GM13977 (cell line): ENCODE results near the gene ZNF440.
"Not testable (repeated sequence)": the region's sequence is repeated elsewhere in the genome, so short reads cannot be mapped to it uniquely, and the experiment has no call there.

ENCODE experiments used
- DNase-seq: peaks from one replicate; pipeline ENCODE4 v3.0.0; 2012; ENCODE audit warnings: low spot score
- in situ Hi-C: fragments of 300-500 bp; cut with MboI; formaldehyde crosslinking; loops from one replicate; pipeline ENCODE4 v1.12.0; 2022; ENCODE audit warnings: low sequenced_read_pairs, low pct_unique_long_range_greater_than_20kb, mixed read lengths, inconsistent platforms; ENCODE audit not compliant: unreplicated experiment
- TF ChIP-seq, protein P1 (sequence below): IDR thresholded peaks from 2 replicates; pipeline ENCODE4 v1.5.1; 2012; ENCODE audit warnings: mild to moderate bottlenecking, control low read depth; ENCODE audit not compliant: insufficient read depth; ENCODE audit errors: extremely low read depth, missing control alignments

Gene ZNF440

DNA sequence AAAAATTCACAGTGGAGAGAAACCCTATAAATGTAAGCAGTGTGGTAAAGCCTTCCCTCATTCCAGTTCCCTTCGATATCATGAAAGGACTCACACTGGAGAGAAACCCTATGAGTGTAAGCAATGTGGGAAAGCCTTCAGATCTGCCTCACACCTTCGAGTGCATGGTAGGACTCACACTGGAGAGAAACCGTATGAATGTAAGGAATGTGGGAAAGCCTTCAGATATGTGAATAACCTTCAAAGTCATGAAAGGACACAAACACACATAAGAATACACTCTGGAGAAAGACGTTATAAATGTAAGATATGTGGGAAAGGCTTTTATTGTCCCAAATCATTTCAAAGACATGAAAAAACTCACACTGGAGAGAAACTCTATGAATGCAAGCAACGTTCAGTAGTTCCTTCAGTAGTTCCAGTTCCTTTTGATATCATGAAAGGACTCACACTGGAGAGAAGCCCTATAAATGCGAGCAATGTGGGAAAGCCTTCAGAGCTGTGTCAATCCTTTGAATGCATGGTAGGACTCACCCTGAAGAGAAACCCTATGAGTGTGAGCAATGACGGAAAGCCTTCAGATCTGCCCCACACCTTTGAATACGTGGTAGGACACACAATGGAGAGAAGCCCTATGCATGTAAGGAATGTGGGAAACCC is 18.3 kb downstream of the ZNF440 start:
- TF ChIP-seq, protein P1, sequence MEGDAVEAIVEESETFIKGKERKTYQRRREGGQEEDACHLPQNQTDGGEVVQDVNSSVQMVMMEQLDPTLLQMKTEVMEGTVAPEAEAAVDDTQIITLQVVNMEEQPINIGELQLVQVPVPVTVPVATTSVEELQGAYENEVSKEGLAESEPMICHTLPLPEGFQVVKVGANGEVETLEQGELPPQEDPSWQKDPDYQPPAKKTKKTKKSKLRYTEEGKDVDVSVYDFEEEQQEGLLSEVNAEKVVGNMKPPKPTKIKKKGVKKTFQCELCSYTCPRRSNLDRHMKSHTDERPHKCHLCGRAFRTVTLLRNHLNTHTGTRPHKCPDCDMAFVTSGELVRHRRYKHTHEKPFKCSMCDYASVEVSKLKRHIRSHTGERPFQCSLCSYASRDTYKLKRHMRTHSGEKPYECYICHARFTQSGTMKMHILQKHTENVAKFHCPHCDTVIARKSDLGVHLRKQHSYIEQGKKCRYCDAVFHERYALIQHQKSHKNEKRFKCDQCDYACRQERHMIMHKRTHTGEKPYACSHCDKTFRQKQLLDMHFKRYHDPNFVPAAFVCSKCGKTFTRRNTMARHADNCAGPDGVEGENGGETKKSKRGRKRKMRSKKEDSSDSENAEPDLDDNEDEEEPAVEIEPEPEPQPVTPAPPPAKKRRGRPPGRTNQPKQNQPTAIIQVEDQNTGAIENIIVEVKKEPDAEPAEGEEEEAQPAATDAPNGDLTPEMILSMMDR, result no peak
- DNase-seq, result no peak
- in situ Hi-C loops, result no loop called here

DNA sequence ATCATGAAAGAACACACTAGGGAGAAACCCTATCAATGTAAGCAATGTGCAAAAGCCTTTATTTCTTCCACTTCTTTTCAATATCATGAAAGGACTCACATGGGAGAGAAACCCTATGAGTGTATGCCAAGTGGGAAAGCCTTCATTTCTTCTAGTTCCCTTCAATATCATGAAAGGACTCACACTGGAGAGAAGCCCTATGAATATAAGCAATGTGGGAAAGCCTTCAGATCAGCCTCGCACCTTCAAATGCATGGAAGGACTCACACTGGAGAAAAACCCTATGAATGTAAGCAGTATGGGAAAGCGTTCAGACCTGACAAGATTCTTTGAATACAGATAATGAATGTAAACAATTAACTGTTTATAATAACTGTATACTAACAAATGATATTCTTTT is 19.5 kb downstream of the ZNF440 start:
- TF ChIP-seq, protein P1, result no peak
- in situ Hi-C loops, result no loop called here
- DNase-seq, result no peak

DNA sequence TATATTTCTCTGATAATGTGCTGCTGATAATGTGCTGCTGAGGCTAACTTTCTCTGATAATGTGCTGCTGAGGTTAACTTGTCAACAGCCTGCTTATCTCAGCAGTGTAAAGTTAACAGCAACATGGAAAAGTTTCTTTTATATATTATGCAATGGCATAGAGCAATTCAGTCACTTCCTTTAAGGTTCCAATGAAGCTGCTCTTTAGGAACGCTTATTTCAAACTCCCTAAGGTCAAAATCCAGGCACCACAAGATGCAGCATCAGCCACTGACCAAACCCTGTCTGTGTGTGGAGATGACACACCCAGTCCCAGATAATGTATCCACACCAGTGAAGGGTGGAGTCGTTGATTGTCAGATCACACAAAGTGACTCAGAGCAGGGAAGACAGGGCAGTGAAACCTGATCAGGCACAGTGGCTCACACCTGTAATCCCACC is 21.6 kb downstream of the ZNF440 start:
- in situ Hi-C loops, result not testable (repeated sequence)

DNA sequence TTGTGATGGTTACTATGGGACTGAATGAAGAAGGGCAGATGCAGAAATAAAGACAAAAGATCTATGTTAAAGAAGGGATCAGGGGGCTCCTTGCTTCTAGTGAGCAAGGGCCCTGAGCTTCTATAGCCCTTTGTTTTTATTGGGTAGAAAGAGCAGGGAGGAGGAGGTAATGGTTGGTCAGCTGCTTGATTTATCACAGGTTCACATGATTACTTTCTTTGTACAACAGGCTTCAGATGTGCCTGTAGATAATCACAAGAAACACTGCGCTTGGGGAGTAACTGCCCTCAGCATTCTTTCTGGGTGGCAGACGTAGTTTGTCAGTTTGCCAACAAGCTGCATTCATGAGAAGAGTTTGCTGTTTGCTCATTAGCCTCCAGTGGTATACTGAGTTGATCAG is 29.6 kb downstream of the ZNF440 start:
- TF ChIP-seq, protein P1, result no peak
- no peak for DNase-seq
- in situ Hi-C loops, result no loop called here

More for the DNA sequence above, 21.6 kb downstream of the ZNF440 start:
- not testable (repeated sequence) for DNase-seq

DNA sequence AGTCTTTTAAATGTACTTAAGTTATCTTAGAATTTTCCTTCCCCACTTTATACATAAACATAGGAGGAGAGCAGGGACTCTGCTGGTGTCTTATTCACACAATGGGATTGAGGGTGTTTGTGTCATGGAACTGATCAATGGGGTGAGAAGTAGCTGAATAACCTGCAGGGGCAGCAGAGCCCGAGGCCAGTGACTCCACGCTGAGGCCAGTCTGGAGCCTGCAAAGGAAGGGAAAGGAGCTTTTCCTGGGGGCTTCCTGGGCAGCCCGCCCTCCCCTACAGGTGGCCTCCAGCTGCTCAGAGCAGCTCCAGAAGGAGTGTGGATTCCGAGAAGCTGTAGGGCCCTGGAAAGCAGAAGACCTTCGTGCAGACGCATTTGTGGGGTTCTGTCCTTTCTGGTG is 33.5 kb downstream of the ZNF440 start:
- DNase-seq, in situ Hi-C loops: not testable (repeated sequence)

DNA sequence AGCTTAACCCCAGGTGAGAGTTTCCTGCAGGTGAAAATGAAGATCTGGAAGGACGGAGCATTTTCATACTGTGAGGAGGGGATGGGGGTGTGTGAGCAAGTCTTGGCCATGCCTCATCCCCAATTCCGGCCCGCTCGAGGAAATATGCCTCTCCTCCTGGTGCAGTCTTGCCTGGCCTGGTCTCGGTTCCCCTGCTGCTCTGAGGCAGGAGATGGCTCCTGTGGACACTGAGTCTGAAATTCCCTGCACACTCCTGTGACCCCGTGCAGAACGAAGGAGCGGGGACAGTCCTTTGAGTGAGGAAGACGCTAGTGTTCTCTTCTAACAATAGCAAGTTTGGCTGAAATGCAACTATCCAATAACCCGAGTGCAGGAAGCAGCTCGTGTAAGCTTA is 34.1 kb downstream of the ZNF440 start:
- in situ Hi-C loops, result no loop called here
- DNase-seq, result no peak
- TF ChIP-seq, protein P1, result no peak

DNA sequence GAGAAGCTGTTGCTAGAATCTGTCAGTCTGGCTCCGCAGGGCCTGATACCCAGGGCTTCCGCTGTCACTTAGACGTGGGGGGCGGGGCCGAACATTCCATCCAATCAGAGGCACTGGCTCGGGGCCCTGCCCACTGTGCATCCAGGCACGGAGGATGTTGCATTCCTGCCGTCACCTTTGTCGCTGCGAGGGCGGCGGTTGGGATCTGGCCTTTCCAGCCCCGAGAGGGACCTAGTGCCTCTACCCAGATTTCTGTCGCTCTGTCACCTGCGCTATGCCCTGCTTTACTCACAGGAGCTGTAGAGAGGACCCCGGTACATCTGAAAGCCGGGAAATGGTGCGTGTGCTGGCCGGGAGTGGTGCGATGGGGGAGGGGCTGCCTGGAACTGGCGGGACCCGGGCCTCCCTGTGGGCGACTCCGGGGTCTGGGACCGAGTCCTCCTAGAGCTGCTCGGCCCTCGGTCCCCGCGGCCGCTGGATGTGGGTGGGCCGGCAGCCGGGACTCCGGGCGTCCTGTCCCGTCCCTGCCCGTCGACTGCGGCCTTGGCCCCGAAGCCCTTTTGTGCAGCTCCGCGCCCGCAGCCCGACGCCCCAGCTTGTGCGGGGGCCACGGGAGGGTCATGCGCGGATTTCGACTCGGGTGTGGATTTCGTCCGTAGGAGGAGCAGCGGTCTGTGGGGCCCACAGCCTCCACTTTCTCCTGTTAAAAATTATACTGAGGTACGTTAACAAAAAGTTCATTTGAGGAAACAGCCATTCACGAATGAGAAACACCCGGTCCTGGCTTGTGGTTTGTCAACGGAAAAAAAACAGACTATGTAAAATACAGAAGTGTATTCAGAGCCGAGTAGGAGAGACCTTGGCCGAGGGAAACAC is 34.8 kb downstream of the ZNF440 start, which contains the start of gene ZNF439:
Gene ZNF439 (plus strand): TSS at position 133 of the 876 bp plus-strand sequence. CDS start 142 bp downstream, at position 275.
- in situ Hi-C loops, result no loop called here

DNA sequence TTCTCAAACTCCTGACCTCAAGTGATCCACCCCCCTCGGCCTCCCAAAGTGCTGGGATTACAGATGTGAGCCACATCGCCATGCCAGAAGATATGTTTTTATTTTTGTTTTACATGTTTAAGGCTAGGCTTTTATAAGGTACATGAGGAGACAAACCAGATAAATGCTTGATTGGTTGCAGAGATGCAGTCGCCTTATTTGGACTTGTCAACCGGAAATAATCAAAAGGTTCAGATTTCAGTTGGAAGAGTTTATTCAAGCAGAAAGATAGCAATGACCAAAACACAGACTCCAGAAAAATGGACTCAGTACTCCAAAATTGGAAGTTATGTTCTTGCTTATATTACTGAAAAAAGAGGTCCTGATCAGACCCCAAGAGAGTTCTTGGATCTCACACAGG is 36.2 kb downstream of the ZNF440 start:
- DNase-seq, in situ Hi-C loops: not testable (repeated sequence)

More for the DNA sequence above, 34.8 kb downstream of the ZNF440 start, which contains the start of gene ZNF439:
- DNase-seq, result peak; percentile 94
- TF ChIP-seq, protein P1, result no peak
